Measurements from ENCODE around the gene ADAM12.
A peak's percentile ranks its signal among the peaks of the same experiment; 100 is the strongest.

The ADAM12 gene

DNA sequence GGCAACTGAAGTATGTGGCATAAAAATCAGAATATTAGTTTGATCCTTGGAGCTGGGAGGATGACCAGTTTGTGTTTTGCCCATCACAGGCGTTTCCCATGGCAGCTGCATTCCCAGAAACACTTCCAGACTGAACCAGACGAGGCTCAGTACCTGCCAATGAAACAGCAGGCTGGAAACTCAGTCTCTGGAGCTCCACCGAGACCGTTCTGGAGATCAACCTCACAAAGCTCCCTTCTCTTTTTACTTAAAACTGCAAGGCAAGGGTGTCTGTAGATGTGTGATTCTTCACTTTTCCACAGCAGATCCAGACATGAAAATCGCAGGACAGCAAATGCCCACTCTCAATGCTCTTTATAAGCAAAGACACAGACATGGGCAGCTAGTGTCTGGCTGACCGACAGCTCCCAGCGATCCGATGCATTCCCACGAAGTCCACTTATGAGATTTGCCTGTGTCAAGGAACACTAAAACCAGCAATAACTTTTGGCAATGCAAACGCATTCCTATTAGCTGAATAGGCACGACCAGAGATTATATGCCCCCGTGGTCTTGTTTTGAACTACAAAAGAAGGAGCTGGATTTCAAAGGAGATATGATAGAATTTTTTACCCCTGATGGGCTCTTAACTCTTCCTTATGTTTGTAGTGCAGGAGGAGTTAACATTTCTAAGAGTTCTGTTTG is 72.6 kb downstream of the ADAM12 start:
- DNase-seq (ENCODE audit: low spot score) = no peak

DNA sequence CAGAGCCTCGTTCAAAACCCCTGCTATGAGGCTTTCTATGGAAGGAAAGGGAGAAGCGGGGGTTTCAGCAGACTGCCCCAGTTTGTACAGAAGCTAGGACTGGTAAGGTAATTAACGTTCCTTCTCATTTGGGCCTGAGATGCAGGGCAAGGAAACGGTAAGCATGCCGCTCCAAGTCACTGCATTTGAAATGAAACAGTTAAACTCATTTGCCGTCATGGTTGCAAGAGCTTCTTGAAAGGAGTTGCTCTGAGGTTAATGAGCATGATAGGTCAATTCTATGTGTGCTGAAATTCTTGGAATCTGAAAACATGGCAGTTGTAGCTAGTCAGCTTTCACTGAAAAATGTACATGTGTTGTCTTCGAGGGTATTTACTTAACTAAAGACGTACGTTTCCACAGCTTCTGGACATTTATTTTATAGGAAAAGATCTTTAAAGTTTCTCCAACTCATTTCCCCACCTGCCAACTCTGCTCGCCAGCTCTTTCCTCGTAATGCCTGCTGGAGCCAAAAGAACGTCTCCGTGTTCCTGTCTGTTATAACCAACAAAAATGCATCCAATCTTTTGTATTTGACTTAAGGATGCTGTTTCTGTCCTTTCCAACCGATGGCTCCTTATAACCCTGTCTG is 73.3 kb downstream of the ADAM12 start:
- no peak for DNase-seq (ENCODE audit: low spot score)

DNA sequence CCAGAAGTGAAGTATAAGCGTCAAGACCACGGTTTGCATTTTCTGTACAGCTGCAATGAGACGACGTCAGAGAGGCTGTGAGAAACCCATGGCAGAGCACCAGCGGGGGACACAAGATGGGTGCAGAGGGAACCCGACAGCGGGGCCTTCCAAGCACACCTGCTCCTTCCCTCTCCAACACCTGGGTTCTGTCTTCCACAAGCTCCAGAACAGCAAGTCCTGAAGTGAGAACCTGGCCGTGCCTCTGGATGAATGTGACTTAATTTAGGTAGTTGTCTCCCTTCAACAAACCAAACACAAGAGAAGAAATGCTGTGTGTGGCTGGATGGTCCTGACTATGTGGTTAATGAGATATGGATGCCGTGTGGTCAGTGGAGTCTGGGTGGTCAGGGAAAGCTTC is 76.1 kb downstream of the ADAM12 start:
- no peak for DNase-seq (ENCODE audit: low spot score)

DNA sequence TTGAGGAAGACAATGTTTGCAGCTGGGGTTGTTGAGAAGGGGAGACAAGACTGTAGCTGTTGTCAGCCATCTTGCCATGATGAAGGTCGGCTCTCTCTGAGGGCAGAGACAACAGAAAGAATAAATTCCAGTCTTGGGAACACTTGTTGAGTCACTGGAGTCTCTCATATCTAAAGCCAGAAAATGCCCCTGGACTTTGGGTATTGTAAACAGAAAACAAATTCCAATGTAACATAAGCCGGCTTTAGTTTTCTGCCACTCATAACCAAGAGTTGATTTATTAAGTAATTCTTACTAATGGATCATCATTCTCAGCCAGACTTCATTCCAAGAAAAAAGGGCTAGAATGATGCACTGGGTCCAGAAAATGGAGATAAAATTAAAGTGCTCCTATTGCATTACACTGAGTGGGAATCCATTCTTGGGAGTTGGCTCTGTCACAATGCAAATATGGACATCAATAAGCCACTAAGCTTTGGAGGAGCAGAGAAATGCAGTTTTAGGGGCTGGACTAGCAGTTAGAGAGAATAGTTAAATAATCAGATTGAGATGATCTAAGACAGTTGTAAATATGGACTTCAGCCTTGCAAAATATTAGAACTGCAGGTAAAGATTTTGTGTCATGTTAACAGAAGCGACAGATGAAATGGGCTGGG is 78.9 kb downstream of the ADAM12 start:
- DNase-seq (ENCODE audit: low spot score) = no peak

DNA sequence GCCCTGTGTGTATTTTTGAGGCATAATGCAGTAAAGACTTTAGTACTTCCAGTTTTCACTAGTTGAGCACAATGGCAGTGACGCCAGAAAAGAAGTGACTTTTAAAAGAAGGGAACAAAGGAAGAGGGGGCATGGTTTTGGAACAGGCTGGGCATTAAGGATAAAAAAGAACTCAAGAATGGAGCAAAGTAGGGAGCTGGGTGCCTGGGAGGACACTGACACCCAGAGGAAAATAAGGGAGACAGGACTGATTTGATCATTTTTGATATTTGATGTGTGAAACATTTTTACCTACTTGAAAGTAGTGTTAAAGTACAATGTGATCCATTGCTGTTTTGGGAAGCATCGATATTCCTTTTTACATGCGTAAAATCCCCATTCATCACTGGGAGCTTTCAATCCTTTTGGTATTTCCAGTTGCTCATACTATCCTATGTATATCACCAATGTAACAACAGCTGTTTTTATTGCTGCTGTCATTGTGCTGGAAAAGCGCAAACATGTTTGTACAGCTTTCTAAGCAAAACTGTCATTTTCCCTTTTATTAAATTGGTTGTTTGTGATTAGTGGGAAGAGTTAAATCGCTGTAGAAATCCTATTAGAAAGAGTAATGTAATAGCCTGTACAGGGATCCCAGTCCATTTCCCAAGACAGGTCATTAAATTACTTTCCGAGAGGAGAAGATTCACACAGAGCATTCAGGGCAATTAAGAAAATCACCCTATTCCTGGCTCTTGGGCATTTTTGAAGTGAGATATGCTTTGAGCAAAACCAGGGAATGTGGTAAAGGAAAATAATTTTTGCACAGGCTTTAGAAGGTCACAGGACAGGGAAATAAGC is 85.2 kb downstream of the ADAM12 start:
- DNase-seq (ENCODE audit: low spot score) = peak; percentile 28

DNA sequence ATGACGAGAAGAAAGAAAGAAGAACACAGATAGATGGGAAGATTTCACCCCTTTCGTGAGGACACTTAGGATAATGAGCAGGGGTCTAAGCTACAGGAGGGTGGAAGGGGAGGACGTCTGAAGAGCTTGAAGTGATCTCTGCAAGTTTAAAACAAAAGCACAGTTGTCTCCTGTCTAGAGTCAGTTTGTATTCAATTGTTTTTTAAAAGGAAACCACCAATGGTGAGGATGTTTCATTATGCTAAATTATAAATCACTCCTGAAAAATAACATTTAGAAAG is 85.9 kb downstream of the ADAM12 start:
- no peak for DNase-seq (ENCODE audit: low spot score)

DNA sequence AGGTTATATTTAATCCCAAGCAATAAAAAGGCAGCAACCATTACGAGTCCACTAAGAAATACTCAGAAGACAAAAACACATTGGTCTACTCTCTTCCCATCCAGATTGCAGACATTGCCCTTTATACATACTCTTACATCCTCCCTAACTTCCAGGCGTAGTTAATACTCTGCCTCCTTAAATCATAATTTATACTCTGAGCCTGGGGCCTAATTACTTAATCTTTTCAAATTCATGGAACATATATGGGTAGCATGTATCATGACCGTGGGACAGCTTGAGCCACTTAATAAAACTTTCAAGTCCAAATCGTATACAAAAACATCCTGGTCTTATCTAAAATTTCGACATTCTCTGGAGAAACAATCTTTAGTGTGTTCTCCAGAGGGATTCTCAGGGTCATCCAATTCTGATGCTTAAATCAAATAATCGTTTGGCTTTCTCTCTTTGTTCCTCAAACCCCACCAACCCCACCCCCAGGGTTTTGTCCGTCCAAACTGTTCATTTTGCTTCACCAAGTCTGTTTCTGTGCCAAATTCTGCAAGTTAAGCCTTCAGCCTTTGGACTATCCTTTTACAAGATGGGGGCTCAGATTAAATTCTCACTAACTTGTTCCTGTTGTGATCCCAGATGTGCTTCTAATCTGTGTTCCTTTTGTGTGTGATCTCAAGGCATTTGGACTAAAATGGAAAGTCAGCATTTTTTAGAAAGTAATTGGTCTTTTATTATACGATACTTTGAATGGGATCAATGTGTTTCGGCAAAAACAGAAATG is 86.4 kb downstream of the ADAM12 start:
- no peak for DNase-seq (ENCODE audit: low spot score)

DNA sequence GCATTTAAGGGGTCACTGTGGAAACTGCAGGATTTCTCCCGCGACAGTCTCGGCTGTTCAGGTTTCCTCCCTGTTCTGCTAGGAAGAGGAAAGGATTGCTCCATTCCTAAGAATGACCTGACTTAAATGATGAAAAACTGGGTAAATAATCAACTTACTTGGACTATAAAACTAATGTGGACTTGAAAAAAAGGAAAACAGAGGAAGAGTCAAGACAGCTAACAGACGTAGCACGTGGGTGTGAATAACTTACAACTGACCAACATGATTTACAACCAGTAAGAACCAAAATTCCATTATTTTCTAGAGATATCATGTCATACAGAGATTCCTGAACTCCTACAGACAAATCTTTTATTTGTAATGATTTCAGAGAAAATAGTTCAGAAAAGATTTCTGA is 93.8 kb downstream of the ADAM12 start:
- no peak for DNase-seq (ENCODE audit: low spot score)

DNA sequence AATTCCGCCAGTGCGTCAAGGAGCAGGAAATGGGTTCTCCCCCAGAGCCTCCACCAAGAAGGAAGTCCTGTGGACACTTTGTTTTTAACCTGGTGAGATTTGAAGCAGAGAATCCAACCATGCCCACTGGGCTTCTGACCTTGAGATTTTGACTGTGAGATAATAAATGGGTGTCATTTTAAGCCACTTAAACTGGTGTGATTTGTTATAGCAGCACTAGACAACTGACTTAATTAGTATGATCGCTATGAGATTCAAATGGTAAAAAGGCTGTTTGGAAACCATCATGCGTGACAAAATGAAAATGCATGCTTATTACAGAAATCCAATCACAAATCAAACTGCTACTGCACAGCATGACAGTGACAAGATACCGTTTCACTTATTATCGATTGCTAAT is 98.0 kb downstream of the ADAM12 start:
- no peak for DNase-seq (ENCODE audit: low spot score)

DNA sequence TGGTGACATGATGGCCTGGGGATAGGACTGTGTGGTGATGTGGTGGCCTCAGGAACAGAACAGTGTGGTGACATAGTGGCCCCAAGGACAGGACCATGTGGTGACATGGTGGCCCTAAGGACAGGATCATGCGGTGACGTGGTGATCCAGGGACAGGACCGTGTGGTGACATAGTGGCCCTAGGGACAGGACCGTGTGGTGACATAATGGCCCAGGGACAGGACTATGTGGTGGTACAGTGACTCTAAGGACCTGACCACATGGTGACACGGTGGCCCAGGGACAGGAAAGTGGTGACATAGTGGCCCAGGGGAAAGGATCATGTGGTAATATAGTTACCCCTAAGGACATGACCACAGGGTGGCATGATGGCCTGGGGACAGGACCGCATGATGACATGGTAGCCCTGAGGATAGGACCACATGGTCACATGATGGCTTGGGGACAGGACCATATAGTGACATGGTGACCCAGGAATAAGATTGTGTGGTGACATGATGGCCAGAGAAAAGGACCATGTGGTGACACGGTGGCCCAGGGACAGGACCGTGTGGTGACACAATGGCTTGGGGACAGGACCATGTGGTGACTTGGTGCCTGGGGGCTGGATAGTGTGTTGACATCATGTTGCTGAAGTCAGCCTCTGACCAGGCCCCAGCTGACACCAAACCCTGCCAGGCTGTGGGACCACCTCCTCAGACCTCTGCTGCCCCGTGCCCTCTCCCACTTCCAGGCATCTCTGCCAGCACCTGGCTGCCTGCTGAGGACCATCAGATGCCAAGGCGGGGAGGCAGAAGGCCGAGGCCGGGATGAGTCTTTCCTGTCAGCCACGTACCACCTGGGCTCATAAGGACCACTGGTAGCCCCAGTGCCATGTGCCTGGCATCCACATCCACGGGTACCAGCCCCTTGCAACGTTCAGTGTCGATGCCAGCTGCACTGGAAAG is 99.5 kb downstream of the ADAM12 start:
- DNase-seq (ENCODE audit: low spot score) = no peak

DNA sequence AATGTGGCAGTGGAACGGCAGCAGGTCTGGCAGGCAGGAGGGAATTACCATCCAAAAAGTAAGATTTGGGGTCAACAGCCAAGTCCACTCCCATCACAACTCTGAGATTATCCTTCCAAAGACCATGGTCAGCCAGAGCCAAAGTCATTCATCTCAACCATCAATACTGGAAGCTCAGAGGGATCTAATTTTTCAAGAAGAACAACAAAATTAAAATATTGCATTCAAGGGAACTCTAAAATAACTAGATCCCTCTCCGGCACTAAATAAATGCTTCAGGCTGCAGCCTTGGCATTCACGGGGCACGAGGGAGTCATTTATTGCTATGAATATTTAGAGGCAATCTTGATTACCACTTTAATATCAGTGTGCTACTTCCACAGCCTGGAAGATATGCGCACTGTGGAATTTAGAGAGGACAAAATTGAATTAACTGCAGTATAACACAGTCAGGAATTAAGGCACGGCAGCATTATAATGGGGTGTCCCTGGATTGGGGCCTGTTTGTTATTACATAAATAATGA is 102.0 kb downstream of the ADAM12 start:
- DNase-seq (ENCODE audit: low spot score) = no peak

DNA sequence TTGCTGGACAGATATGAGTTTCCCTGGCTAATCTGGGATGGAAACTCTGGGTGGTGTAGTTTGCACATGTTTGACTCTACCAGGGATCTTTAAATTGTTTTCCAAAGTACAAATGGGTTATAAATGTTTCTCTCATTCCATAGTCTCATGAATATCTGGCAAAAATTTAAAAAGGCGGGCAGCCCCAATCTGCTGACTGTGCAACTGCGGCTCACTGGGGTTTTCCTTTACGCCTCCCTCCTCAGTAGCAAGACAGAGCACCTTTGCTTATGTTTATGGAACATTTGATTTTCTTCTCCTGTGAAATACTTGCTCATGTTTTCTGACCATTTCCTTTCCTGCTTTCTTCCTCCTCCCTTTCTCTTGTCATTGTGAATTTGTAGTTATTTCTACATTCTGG is 105.0 kb downstream of the ADAM12 start:
- DNase-seq (ENCODE audit: low spot score) = no peak

DNA sequence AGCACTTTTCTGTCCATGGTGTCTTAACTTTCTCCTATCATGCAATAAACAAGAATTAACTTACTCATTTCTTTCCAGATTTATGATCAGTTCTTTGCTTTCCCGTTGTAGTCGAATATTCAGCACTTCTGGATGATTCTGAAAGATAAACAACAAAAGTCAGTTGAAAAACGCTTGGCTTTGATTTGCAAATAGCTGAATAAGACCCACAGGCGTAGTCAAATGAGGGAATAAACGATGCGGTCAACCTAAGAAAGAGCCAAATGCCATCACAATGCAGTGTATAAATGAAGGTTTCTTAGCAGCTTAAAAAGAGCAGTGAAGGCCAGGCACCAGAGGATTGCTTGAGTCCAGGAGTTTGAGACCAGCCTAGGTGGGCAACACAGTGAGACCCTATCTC is 109.4 kb downstream of the ADAM12 start:
- DNase-seq (ENCODE audit: low spot score) = no peak

DNA sequence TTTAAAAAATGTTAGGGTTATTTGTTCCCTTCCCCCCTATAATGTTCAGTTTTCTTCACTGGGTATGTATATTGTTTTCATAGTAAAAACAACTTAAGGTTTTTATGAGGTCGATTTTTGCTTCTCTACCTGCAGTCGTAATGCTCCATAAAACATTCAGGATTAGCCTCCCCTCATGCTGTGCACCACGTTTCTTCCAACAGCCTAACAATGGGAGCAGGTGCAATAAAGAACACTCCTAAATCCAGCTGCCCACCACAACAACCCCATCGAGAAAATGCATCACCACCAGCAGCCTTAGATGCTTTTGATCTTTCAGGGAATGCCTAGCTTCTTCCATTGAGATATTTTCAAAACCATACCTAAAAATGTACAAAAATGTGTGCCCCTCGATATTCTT is 111.1 kb downstream of the ADAM12 start:
- no peak for DNase-seq (ENCODE audit: low spot score)

DNA sequence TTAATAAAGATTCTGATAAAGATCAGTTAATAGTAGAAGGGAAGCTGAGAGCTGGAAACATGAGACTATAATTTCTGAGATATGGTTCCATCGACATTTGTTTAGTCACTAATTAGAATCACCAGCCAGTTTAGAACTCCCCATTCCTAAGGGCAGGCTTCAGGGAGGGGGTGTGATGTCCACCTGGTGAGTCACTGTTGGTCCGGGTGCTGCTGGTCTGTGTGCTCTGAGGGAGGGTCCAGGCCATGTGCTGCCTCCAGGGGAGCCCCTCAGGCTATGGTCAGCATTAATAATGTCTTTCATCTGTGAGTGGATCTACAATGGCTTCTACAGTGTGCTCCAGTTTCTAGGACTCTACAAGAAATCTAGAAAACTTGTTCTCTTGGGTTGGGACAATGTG is 115.8 kb downstream of the ADAM12 start:
- DNase-seq (ENCODE audit: low spot score) = no peak

DNA sequence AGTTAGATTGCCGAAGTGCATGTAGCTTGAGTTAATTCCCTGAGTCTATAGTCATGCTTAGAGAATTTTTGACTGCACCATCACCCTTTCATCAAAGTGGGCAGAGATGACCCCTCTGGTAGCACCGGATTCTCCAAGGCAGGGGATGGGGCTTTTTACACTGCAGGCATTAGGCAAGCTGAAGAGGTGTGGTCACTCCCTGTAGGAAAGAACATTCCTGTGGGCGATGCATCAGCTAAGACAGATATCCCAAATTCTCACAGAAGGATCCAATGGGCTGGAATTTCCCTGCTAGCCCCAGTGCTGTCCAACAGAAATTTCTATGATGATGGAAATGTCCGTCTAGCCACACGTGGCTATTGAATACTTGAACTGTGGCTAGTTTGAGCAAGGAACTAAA is 118.2 kb downstream of the ADAM12 start:
- DNase-seq (ENCODE audit: low spot score) = no peak

DNA sequence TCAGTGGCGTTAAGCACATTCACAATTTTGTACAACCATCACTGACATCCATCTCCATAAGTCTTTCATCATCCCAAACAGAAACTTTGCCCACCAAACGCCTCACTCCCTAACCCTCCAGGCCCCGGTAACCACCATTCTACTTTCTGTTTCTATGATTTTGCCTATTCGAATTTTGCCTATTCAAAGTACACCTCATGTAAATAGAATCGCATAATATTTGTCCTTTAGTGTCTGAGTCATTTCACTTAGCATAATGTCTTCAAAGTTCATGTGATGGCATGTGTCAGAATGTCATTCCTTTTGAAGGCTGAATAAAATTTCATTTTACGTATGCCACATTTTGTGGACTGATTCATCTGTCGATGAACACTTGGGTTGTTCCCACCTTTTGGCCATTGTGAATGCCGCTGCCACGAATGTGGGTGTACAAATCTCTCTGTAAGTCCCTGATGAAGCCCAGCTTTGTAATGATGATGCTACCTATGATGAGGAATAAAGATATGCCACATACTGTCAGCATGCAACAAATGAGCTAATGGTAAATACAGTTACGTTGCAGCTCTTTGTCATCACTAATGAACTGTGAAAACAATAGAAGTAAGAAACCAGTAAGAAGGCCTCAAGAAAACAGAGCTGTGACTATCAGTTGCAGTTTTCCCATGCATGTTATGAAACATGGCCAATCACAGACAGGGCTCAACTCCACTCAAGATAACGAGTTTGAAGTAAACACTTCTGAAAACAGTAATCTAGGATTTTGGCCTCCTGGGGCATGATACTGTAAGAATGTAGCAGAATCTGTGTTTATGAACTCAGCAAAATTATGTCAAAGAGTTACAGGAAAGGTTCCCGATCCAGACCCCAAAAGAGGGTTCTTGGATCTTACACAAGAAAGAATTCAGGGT is 120.0 kb downstream of the ADAM12 start:
- no peak for DNase-seq (ENCODE audit: low spot score)

DNA sequence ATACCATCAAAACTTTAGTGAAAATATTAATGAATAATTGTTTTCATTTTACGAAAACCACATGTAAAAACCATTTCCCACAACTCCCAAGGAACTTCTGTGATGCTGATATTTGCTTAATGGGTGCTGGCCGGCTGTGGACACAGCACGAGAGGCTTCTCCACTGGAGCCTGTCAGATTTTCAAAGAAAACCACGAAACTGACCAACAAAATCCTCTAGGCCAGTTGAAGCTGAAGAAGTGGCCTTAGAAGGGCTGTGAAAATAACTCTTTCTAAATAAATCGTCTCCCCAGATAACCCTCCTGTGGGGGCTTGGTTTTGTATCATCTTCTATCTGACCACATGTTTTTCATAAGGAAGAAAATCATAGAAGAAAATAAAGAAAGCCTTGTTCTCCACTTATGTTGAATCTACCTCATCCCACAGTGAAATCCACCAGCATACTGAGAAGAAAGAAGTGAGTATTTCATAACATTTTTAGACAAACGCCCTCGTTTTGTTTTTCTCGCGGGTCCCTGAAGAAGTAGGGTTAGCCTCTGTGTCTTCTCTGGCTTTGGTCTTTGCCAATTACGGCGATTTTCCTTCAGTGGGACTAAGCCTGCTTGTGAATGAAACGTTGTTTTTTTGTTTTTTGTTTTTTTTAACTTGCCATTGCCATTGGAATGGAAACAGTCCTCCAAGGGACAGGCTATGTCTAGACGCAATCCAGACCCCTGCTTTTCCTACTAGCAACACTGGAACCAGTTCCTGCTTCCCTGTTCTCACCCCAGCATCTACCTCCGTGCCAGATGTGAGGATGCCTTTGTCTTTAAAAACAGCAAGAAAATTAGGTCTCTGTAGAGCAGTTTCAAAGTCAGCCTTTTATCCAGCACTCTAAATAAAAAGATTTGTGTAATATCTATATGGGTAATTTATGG is 123.9 kb downstream of the ADAM12 start:
- no peak for DNase-seq (ENCODE audit: low spot score)
